NCI-H1930 (cell line): ENCODE data around the gene PGK2.
"Not testable (repeated sequence)": the region's sequence is repeated elsewhere in the genome, so short reads cannot be mapped to it uniquely, and the experiment has no call there.

Source experiments
- DNase-seq, 2 experiments: peaks; one replicate each; lab custom pipeline; 2025; lab: John Stamatoyannopoulos, UW

Gene PGK2

GRCh38 chr6:49787176-49787575 is at the start of gene PGK2:
PGK2 (minus strand) TSS chr6:49787285; CDS start chr6:49787187, 98 bp downstream.
- no peak for DNase-seq

GRCh38 chr6:49835140-49835539 is 48.1 kb upstream of the PGK2 start:
- no peak for DNase-seq

- no peak for DNase-seq
Observed at GRCh38 chr6:49833386-49833785, 46.3 kb upstream of the PGK2 start.

- no peak for DNase-seq
Observed at GRCh38 chr6:49826743-49827406, 39.8 kb upstream of the PGK2 start.

- DNase-seq: no peak
Observed at GRCh38 chr6:49815166-49815565, 28.1 kb upstream of the PGK2 start.

GRCh38 chr6:49813248-49813647 is 26.2 kb upstream of the PGK2 start:
- no peak for DNase-seq

GRCh38 chr6:49806145-49806544 is 19.1 kb upstream of the PGK2 start:
- DNase-seq: no peak

GRCh38 chr6:49805246-49805645 is 18.2 kb upstream of the PGK2 start:
- DNase-seq: no peak

GRCh38 chr6:49801525-49801924 is 14.4 kb upstream of the PGK2 start:
- no peak for DNase-seq

- no peak for DNase-seq
Observed at GRCh38 chr6:49799090-49799489, 12.0 kb upstream of the PGK2 start.

- DNase-seq: not testable (repeated sequence)
Observed at GRCh38 chr6:49796842-49797455, 9.9 kb upstream of the PGK2 start.

GRCh38 chr6:49790341-49790740 is 3.3 kb upstream of the PGK2 start:
- DNase-seq: no peak

GRCh38 chr6:49784272-49784671 is 2.8 kb downstream of the PGK2 start:
- no peak for DNase-seq

- DNase-seq: no peak
Observed at GRCh38 chr6:49782725-49783124, 4.4 kb downstream of the PGK2 start.

GRCh38 chr6:49782293-49782692 is 4.8 kb downstream of the PGK2 start:
- no peak for DNase-seq

- DNase-seq: no peak
Observed at GRCh38 chr6:49776444-49776843, 10.6 kb downstream of the PGK2 start.

- no peak for DNase-seq
Observed at GRCh38 chr6:49775043-49775442, 12.0 kb downstream of the PGK2 start.

GRCh38 chr6:49772285-49772684 is 14.8 kb downstream of the PGK2 start:
- no peak for DNase-seq

GRCh38 chr6:49766762-49767161 is 20.3 kb downstream of the PGK2 start:
- no peak for DNase-seq

GRCh38 chr6:49764571-49765236 is 22.4 kb downstream of the PGK2 start:
- DNase-seq: peak in 1 of 2 experiments; percentile 2

- no peak for DNase-seq
Observed at GRCh38 chr6:49744259-49744658, 42.8 kb downstream of the PGK2 start, which contains the start of gene CRISP3. CRISP3 (minus strand) TSS chr6:49744388; CDS start chr6:49744367, 21 bp downstream.

- no peak for DNase-seq
Observed at GRCh38 chr6:49743429-49743828, 43.7 kb downstream of the PGK2 start.

GRCh38 chr6:49739423-49739822 is 47.7 kb downstream of the PGK2 start:
- peak; percentile 4 to 44 for DNase-seq
